ENCODE measurements around the gene POLH.
"Not testable (repeated sequence)": the region's sequence is repeated elsewhere in the genome, so short reads cannot be mapped to it uniquely, and the experiment has no call there.

Gene POLH

DNA sequence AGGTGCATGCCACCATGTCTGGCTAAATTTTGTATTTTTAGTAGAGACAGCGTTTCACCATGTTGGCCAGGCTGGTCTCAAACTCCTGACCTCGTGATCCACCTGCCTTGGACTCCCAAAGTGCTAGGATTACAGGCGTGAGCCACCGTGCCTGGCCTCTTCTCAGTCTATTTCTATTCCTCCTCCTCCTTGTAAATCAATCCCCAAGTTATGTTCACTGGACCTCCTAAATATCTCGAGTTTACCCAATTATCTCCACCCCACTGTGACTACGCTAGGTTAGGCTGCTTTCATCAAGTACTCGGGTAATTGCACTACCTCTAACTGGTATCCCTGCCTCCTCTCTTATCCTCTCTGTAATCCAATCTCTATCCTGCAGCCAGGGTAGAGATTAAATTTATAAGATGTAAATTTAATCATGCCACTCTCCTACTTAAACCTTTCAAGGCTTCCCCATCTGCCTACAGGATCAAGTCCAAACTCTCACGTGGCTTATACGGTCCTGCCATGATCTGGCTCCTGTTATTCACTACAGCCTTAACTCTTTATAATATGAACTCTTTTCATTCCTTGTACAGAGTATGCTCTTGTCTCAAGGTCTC is 58.8 kb downstream of the POLH start:
- no peak for DNase-seq

DNA sequence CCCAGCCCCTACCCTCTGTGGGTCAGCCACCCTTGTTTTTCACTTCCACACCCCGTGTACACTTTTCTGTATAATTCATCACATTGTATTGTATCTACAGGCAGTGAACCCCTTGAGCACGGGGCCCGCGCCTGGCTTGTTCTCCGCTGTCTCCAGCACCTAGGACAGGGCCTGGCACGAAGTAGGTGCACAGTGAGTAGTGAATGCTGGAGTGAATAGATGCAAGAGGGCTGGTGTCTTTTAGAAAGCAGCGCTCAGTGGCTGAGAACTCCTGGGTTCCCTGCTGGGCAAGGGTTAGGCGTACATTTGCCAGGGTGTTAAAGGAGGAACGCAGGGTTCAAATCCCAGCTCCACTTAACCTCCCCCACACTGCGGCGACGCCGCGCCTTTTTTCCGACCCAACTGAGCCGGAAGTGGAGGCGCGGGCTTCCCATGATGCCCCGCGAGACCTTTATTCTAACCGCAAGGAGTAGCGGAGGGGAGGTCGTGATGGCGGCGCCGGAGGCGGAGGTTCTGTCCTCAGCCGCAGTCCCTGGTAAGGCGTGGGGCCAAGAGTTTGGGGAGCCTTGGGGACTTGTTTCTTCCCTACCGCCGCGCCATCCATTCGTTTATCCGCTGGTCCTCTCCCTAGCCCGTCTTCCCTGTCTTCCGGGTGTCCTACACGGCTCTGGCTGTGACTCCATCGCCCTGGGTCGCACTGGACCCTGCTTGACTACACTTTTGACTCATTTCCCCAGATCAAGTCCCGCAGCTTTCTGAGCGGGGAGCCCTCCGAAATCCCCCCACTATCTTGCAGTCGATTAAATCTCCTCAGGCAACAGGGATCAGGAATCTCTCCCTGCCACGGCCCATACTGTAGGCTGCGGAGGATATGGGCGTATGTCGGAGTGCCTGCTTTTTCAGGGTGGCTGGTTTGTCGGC is 59.7 kb downstream of the POLH start, which contains the start of gene MAD2L1BP:
MAD2L1BP (plus strand) TSS at position 454 of the 921 bp plus-strand sequence; CDS start at position 490, 36 bp downstream.
- peak; percentile 67 to 73 (median 72) for DNase-seq

DNA sequence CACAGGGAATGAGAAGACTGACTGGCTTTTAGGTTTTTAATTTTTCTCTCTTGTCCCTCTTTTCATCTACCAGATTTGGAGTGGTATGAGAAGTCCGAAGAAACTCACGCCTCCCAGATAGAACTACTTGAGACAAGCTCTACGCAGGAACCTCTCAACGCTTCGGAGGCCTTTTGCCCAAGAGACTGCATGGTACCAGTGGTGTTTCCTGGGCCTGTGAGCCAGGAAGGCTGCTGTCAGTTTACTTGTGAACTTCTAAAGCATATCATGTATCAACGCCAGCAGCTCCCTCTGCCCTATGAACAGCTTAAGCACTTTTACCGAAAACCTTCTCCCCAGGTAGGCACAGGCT is 60.3 kb downstream of the POLH start:
- DNase-seq, result no peak

DNA sequence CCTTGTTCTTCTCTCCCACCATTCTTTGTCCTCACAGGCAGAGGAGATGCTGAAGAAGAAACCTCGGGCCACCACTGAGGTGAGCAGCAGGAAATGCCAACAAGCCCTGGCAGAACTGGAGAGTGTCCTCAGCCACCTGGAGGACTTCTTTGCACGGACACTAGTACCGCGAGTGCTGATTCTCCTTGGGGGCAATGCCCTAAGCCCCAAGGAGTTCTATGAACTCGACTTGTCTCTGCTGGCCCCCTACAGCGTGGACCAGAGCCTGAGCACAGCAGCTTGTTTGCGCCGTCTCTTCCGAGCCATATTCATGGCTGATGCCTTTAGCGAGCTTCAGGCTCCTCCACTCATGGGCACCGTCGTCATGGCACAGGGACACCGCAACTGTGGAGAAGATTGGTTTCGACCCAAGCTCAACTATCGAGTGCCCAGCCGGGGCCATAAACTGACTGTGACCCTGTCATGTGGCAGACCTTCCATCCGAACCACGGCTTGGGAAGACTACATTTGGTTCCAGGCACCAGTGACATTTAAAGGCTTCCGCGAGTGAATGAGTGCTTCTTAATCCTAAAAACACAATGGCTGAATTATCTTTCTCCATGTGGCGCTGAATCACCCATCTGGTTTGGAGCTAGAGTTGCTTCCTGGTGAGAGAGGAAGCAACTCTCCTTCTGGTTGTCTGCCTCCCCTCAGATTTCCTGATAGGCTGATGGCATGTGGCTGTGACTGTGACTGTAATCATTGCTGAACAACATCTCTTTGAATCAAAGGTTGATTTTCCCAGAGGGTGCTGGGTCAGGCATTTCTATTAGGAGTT is 64.2 kb downstream of the POLH start:
- no peak for DNase-seq

DNA sequence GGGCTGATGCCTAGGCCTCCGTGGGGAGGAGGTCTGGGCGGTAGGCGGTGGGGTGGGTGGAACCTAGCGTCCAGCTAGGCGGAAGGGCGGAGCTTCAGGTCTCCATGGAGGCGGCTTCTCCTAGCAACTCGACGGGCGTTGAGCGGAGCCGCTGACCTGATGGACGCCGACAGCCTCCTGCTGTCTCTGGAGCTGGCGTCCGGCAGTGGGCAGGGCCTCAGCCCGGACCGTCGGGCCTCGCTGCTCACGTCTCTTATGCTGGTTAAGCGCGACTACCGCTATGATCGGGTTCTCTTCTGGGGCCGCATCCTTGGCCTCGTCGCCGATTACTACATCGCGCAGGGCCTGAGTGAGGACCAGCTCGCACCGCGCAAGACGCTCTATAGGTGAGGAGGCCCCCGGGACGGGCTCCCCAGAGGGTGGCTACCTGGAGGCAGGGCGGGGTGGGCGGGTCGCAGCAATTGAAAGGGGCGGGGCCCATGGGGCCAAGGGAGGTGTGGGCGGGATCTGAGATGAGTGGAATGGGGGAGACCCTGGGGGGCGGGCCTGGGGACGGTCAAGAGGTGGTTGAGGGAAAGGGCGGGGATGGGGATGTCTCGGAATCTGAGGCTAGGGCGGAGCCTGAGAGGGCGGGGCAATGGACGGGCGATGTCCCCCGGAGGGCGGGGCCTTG is 69.1 kb downstream of the POLH start, which contains the start of gene RSPH9:
RSPH9 (plus strand) TSS at position 97 of the 673 bp plus-strand sequence; CDS start at position 160, 63 bp downstream.
- peak in 3 of 4 experiments; percentile 39 to 44 (median 43) for DNase-seq

DNA sequence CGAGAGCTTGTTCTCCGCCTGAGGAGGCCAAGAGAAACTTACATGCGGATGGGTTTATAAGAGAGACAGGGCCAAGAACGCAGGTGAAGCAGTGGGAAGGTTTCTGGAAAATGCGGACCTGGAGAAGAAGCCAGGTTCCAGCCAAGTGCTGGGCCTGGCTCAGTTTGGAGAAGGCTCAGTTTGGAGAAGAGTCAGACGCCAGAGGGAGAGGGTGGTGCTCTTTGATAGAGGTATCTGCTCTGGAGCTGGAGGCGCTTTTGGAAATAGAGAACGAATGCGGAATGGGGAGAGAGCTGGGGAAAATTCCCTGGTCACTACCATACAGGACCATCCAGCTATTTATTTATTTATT is 69.6 kb downstream of the POLH start:
- DNase-seq, result no peak

DNA sequence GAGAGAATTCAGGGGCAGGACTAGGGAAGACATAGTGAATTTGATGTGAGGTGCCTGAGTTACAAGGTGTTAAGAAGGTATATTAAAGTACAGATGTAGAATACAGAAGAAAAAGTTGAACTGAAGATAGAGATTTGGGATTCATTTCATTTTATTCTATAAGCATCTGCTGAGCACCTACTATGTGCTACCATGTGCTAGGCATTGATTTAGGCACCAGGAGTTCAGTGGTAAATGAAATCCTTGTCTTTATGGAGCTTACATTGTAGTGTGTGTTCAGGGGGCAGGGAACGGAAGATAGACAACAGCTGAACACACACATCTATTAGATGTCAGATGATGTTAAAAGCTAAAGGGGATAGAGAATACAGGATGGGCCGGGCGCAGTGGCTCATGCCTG is 71.6 kb downstream of the POLH start:
- DNase-seq, result no peak

DNA sequence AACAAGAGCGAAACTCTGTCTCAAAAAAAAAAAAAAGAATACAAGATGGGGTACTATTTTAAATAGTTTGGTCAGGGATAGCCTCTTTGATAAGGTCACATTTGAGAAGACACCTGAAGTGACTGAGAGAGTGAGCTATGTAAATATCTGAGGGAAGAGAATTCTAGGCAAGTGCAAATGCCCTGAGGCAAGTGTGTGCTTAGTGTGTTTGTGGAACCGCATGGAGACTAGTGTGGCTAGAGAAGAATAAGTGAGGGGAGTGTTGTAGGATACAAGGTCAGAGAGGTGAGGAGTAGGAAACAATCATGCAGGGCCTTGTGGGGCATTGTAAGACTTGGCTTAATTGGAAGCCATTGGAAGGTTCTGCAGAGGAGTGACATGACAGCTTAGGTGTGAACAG is 72.3 kb downstream of the POLH start:
- no peak for DNase-seq

DNA sequence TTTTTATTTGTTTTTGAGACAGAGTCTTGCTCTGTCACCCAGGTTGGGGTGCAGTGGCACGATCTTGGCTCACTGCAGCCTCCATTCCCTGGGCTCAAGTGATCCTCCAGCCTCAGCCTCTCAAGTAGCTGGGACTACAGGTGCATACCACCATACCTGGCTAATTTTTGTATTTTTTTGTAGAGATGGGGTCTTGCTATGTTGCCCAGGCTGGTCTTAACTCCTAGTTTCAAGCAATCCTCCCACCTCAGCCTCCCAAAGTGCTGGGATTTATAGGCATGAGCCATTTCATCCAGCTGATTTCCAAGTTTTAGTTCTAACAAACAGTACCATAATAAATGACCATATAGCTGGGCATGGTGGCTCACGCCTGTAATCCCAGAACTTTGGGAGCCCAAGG is 76.8 kb downstream of the POLH start:
- not testable (repeated sequence) for DNase-seq

DNA sequence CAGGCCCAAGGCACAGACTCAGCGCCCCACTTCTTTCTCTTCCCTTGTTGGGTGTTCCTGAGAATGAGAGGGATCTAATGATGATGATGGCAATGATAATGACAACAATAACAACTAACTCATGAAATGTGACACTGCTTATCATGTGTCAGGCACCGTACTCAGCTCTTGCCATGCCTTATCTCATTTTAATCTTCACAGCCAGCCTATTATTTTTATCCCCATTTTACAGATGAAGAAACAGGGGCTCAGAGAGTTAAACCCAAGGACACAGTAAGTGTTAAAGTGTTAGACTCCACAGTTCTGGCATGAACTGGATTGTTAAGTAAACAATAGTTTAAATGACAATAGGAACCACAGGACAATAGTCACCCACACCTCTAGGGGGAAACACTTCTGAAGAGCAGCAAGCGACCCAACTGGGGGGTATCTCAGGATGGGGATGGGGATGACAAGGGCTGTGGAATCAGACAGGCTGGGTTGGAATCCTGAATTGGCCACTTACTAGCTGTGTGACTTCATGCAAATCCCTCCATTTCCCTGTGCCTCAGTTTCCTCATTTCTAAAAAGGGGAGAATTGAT is 81.3 kb downstream of the POLH start:
- DNase-seq, result no peak

DNA sequence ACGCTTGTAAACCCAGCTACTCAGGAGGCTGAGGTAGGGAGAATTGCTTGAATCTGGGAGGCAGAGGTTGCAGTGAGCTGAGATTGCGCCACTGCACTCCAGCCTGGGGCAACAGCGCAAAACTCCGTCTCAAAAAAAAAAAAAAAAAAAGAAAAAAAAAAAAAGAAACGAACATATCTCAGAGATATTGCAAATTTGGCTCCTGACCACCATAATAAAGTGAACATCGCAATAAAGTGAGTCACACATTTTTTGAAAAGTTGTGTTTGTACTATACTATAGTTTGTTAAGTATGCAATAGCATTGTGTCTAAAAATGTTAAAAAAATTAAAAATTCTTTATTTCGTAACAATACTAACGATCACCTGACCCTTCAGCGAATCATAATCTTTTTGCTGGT is 82.2 kb downstream of the POLH start:
- no peak for DNase-seq

DNA sequence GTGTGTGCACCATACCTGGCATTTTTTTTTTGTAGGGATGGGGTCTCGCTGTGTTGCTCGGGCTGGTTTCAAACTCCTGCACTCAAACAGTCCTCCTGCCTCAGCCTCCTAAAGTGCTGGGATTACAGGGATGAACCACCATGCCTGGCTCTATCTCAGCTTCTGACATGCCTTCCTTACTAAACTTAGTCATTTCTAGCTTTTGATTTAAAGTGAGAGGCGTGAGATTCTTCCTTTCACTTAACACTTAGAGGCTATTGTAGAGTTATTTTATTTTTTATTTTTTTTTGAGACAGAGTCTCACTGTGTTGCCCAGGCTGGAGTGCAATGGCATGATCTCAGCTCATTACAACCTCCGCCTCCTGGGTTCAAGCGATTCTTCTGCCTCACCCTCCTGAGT is 87.0 kb downstream of the POLH start:
- not testable (repeated sequence) for DNase-seq
